BLaER1 (cell line): Measurements from ENCODE around the gene RNF213.

ENCODE experiments used
- H3K27ac ChIP-seq: shearing (Covaris generic); formaldehyde crosslinking; 2 replicates; pipeline ENCODE4 v1.8.1; 2022
- H3K27me3 ChIP-seq: shearing (Covaris generic); formaldehyde crosslinking; 2 replicates; pipeline ENCODE4 v1.8.1; 2022
- H3K36me3 ChIP-seq: shearing (Covaris generic); formaldehyde crosslinking; 2 replicates; pipeline ENCODE4 v1.8.1; 2022
- H3K4me1 ChIP-seq: shearing (Covaris generic); formaldehyde crosslinking; 2 replicates; pipeline ENCODE4 v1.8.1; 2022
- H3K4me2 ChIP-seq: shearing (Covaris generic); formaldehyde crosslinking; 2 replicates; pipeline ENCODE4 v1.8.1; 2022
- H3K4me3 ChIP-seq: shearing (Covaris generic); formaldehyde crosslinking; 2 replicates; pipeline ENCODE4 v1.8.1; 2022
- H3K9ac ChIP-seq: shearing (Covaris generic); formaldehyde crosslinking; 2 replicates; pipeline ENCODE4 v1.8.1; 2022
- H3K9me3 ChIP-seq: shearing (Covaris generic); formaldehyde crosslinking; 2 replicates; pipeline ENCODE4 v1.8.1; 2022
- H4K20me1 ChIP-seq: shearing (Covaris generic); formaldehyde crosslinking; 2 replicates; pipeline ENCODE4 v1.8.1; 2022
- Cebpa-rat ChIP-seq: shearing (Covaris generic); IDR thresholded peaks from 2 replicates; pipeline ENCODE4 v1.8.1; 2022

RNF213 gene

GRCh38 chr17:80427366-80428282 is 167.0 kb downstream of the RNF213 start:
- Histone ChIP-seq H3K4me1 (peaks cover 49% of the 10 kb centered on the region), H3K27ac (no peak overlapping the region), H4K20me1 (peaks cover 19% of the 10 kb centered on the region), H3K9me3 (no peaks in the 10 kb centered on the region), H3K9ac (no peak overlapping the region), H3K36me3 (no peaks in the 10 kb centered on the region), H3K4me3 (no peak overlapping the region), H3K4me2 (peak overlapping the region; percentile 86), H3K27me3 (no peaks in the 10 kb centered on the region)
- no peak for TF ChIP-seq Cebpa-rat

DNA sequence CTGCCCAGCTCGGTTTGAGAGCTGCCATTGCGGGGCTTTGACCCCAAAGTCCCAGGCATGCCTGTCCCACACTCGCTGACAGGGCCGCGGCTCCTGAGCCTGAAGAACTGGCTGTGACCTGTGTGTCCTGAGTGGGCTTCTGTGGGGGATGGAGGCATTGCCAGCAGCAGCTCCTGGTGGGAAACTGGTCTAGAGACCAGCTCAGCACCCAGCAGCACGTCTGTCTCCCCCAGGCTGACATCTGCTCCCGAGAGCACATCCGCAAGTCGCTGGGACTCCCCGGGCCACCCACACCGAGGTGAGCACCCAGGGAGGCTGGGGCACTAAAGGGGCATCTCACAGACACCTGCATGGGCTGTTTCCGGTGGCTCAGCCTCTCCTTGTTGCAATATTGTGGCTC is 167.7 kb downstream of the RNF213 start:
- no peak overlapping the region for H3K4me3 ChIP-seq
- no peak for TF ChIP-seq Cebpa-rat
- no peak overlapping the region for H3K9ac ChIP-seq
- H3K9me3 ChIP-seq, result no peaks in the 10 kb centered on the region
- no peak overlapping the region for H3K27ac ChIP-seq
- no peaks in the 10 kb centered on the region for H3K27me3 ChIP-seq
- peaks cover 42% of the 10 kb centered on the region for H3K4me1 ChIP-seq
- no peaks in the 10 kb centered on the region for H3K36me3 ChIP-seq
- H3K4me2 ChIP-seq, result no peak overlapping the region
- H4K20me1 ChIP-seq, result peaks cover 19% of the 10 kb centered on the region

- Histone ChIP-seq H3K27ac (no peak overlapping the region), H3K4me2 (no peak overlapping the region), H4K20me1 (peaks cover 19% of the 10 kb centered on the region), H3K4me1 (peaks cover 37% of the 10 kb centered on the region), H3K9ac (no peak overlapping the region), H3K36me3 (no peaks in the 10 kb centered on the region), H3K27me3 (no peaks in the 10 kb centered on the region), H3K9me3 (no peaks in the 10 kb centered on the region), H3K4me3 (no peak overlapping the region)
- TF ChIP-seq Cebpa-rat, result no peak
Observed at GRCh38 chr17:80428796-80429195, 168.1 kb downstream of the RNF213 start.

DNA sequence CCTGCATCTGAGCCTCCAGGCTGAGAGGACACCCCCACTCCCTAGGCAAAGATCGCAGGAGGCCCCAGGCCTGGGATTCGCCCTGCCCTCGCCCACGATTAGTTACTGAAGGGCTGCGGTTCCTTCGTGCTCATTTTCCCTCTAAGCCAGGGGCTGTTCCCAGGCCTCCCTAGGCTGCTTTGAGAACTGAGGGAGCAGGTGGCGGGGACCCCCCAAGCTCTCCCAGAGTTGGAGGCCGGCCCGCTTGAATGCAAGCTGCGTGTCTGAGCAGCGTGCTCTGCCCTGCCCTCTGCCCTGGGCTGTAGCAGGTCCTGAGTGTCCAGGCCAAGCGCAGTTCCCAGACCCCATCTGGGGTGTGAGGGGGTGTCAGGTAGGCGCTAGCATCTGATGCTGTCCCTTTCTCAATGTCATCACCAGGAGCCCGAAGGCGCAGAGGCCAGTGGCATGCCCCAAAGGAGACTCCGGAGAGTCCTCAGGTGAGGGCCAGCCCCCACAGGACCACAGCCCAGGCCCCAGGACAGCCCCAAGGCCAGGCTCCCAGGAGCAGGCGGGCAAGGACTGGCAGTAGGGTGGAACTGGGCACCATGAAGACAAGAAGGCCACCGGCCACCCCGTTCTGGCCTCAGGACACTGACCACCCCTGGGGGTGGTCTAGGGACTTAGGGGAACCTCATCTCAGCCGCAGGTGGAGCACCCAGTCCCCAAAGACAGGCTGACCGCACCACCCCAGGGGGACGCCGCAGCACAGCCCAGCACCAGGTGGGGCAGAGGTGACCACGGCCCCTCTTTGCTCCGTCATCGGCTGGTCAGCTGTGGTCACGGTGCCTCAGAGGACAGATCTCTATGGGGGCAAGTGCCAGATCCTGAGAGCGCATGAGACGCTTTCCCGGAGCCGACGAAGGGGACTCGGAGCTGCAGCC is 169.0 kb downstream of the RNF213 start:
- Histone ChIP-seq H3K4me1 (peaks cover 29% of the 10 kb centered on the region), H3K9ac (no peak overlapping the region), H3K27ac (no peak overlapping the region), H3K4me2 (no peak overlapping the region), H3K9me3 (no peaks in the 10 kb centered on the region), H4K20me1 (peaks cover 19% of the 10 kb centered on the region), H3K36me3 (no peaks in the 10 kb centered on the region), H3K4me3 (no peak overlapping the region), H3K27me3 (no peaks in the 10 kb centered on the region)
- TF ChIP-seq Cebpa-rat, result no peak

GRCh38 chr17:80430446-80431245 is 170.0 kb downstream of the RNF213 start:
- Histone ChIP-seq H3K9ac (no peak overlapping the region), H3K9me3 (no peaks in the 10 kb centered on the region), H3K36me3 (no peaks in the 10 kb centered on the region), H3K4me2 (no peak overlapping the region), H3K27me3 (no peaks in the 10 kb centered on the region), H4K20me1 (peaks cover 11% of the 10 kb centered on the region), H3K27ac (no peak overlapping the region), H3K4me1 (peaks cover 19% of the 10 kb centered on the region), H3K4me3 (no peak overlapping the region)
- no peak for TF ChIP-seq Cebpa-rat

DNA sequence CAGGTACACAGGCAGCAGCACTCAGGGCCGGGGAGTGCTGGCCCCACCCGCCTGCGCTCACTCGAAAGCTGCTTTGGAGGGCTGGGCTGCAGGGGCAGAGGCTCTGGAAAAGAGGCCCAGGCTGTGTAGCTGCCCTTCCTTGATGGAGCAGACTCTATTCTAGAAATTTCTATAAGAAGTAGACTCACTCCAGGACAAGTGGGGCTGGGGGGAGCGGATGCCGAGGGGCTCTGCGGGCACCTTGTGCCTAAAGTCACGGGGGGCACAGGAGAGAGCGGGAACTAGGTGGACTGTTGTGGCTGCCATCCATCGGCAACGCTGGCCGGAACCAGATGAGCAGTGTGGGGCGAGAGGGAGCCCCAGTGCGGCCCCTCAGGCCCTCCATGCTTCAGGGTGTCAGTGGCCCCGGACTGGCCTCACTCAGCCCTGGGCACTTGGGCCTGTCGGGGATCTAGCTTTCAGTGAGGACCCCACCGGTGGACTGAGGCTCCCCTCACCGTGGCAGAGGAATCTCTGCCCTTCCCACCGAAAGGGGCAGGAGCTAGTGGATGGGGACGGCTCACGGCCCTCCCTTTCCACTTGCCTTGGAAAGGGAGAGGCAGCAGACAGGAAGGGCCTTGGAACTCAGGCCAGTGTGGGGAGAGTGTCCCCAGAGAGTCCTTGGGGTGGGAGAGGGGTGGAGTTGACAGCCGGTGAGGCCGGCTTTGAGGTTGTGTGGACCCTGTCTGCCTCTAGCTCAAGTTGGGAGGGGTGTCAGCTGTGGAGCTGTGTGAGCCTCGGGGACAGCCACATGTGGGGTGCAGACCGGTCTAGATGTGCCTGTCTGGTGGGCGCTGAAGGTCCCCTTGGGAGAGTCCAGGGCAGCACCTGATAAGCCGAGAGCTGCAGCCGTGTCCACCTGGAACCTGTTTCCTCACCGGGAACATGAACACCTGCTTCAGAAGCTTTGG is 170.9 kb downstream of the RNF213 start:
- no peaks in the 10 kb centered on the region for H3K27me3 ChIP-seq
- no peak overlapping the region for H3K9ac ChIP-seq
- H4K20me1 ChIP-seq, result peaks cover 5% of the 10 kb centered on the region
- TF ChIP-seq Cebpa-rat, result no peak
- H3K4me3 ChIP-seq, result no peak overlapping the region
- H3K4me1 ChIP-seq, result peaks cover 10% of the 10 kb centered on the region
- no peak overlapping the region for H3K4me2 ChIP-seq
- no peaks in the 10 kb centered on the region for H3K9me3 ChIP-seq
- no peaks in the 10 kb centered on the region for H3K36me3 ChIP-seq
- no peak overlapping the region for H3K27ac ChIP-seq

- H3K36me3 ChIP-seq, result no peaks in the 10 kb centered on the region
- H3K4me3 ChIP-seq, result no peak overlapping the region
- H3K27ac ChIP-seq, result no peak overlapping the region
- no peaks in the 10 kb centered on the region for H3K9me3 ChIP-seq
- H4K20me1 ChIP-seq, result no peaks in the 10 kb centered on the region; the same call in none of the 2 replicates
- peaks cover under 1% of the 10 kb centered on the region for H3K4me1 ChIP-seq
- H3K9ac ChIP-seq, result no peak overlapping the region
- TF ChIP-seq Cebpa-rat, result no peak
- H3K27me3 ChIP-seq, result no peaks in the 10 kb centered on the region
- H3K4me2 ChIP-seq, result no peak overlapping the region
Observed at GRCh38 chr17:80432350-80432955, 171.8 kb downstream of the RNF213 start.

DNA sequence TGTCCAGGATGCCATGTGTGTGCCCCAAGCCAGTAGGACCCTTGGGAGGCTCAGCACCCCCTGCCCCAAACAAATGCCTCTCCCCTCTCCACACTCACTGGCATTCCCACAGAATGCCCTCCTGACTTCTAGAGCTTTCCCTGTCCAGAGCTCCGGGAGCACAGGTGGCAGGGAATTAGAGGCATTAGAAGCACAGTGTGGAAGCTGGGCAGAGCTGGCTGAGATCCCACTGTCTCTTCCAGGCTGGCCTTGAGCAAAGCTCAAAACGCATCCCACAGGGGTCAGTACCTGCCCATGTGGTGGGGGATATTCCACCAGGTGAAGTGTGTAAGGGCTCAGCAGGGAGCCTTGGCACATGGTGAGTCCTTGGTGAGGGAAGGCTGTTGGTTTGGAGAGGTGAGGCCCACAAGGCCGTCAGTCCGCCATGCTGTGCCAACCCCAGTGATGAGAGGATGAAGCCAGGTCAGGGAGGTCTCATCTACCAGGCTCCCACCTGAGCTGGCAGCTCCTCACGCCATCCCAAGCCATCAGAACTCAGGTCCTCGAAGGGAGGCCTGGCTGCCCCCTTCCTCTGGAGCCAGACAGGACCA is 172.4 kb downstream of the RNF213 start:
- no peaks in the 10 kb centered on the region for H3K27me3 ChIP-seq
- no peak for TF ChIP-seq Cebpa-rat
- no peak overlapping the region for H3K4me2 ChIP-seq
- no peaks in the 10 kb centered on the region for H3K9me3 ChIP-seq
- H3K36me3 ChIP-seq, result no peaks in the 10 kb centered on the region
- H3K27ac ChIP-seq, result no peak overlapping the region
- no peak overlapping the region for H3K4me3 ChIP-seq
- no peaks in the 10 kb centered on the region for H3K4me1 ChIP-seq
- no peak overlapping the region for H3K9ac ChIP-seq
- no peaks in the 10 kb centered on the region; the same call in 1 of the 2 replicates for H4K20me1 ChIP-seq
